ENCODE measurements around the gene TP53. TPM values are rescaled to one million over a fixed set of nuclear protein-coding genes. Genes with fewer than 3 reads are reported as not detected.

The TP53 gene
- total RNA-seq, 1 donor from 2014 or later: 38.2 TPM

DNA sequence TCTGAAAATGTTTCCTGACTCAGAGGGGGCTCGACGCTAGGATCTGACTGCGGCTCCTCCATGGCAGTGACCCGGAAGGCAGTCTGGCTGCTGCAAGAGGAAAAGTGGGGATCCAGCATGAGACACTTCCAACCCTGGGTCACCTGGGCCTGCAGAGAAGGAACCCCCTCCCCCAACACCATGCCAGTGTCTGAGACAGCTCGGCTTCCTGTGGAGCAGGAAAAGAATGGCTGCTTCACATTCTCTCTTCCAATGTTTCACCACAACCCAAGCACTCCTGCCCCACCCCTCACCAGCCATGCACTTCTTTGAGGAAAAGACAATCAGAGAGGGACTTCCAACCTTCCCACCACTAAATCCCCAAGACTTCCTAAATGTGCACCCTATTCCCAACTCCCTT lies 10.8 kb downstream of the TP53 start:
- H3K36me3 Mint-ChIP-seq (ENCODE audit: unreplicated experiment): peaks cover 10% of the 10 kb centered on the region
- H3K4me3 Mint-ChIP-seq (ENCODE audit: unreplicated experiment): no peak overlapping the region
- no peak overlapping the region for H3K27ac Mint-ChIP-seq (ENCODE audit: unreplicated experiment)
- TF ChIP-seq, protein P1, sequence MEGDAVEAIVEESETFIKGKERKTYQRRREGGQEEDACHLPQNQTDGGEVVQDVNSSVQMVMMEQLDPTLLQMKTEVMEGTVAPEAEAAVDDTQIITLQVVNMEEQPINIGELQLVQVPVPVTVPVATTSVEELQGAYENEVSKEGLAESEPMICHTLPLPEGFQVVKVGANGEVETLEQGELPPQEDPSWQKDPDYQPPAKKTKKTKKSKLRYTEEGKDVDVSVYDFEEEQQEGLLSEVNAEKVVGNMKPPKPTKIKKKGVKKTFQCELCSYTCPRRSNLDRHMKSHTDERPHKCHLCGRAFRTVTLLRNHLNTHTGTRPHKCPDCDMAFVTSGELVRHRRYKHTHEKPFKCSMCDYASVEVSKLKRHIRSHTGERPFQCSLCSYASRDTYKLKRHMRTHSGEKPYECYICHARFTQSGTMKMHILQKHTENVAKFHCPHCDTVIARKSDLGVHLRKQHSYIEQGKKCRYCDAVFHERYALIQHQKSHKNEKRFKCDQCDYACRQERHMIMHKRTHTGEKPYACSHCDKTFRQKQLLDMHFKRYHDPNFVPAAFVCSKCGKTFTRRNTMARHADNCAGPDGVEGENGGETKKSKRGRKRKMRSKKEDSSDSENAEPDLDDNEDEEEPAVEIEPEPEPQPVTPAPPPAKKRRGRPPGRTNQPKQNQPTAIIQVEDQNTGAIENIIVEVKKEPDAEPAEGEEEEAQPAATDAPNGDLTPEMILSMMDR (IDR thresholded peaks at IDR 0.05; ENCODE audit: partially characterized antibody, unreplicated experiment): no peak
- DNase-seq: no peak
- H3K4me1 Mint-ChIP-seq (ENCODE audit: low read depth, unreplicated experiment): no peaks in the 10 kb centered on the region
- peaks cover 2% of the 10 kb centered on the region for H3K27me3 Mint-ChIP-seq (ENCODE audit: unreplicated experiment)
- H3K9me3 Mint-ChIP-seq (ENCODE audit: unreplicated experiment): no peaks in the 10 kb centered on the region

DNA sequence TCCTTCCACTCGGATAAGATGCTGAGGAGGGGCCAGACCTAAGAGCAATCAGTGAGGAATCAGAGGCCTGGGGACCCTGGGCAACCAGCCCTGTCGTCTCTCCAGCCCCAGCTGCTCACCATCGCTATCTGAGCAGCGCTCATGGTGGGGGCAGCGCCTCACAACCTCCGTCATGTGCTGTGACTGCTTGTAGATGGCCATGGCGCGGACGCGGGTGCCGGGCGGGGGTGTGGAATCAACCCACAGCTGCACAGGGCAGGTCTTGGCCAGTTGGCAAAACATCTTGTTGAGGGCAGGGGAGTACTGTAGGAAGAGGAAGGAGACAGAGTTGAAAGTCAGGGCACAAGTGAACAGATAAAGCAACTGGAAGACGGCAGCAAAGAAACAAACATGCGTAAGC lies 12.4 kb downstream of the TP53 start:
- no peak overlapping the region for H3K4me3 Mint-ChIP-seq (ENCODE audit: unreplicated experiment)
- peaks cover 2% of the 10 kb centered on the region for H3K27me3 Mint-ChIP-seq (ENCODE audit: unreplicated experiment)
- DNase-seq: no peak
- no peak overlapping the region for H3K27ac Mint-ChIP-seq (ENCODE audit: unreplicated experiment)
- no peaks in the 10 kb centered on the region for H3K4me1 Mint-ChIP-seq (ENCODE audit: low read depth, unreplicated experiment)
- H3K36me3 Mint-ChIP-seq (ENCODE audit: unreplicated experiment): peaks cover 10% of the 10 kb centered on the region
- H3K9me3 Mint-ChIP-seq (ENCODE audit: unreplicated experiment): no peaks in the 10 kb centered on the region
- TF ChIP-seq, protein P1 (IDR thresholded peaks at IDR 0.05; ENCODE audit: partially characterized antibody, unreplicated experiment): no peak

- Mint-ChIP-seq H3K4me3 (ENCODE audit: unreplicated experiment) (no peak overlapping the region), H3K27me3 (ENCODE audit: unreplicated experiment) (peaks cover 2% of the 10 kb centered on the region), H3K9me3 (ENCODE audit: unreplicated experiment) (no peaks in the 10 kb centered on the region), H3K4me1 (ENCODE audit: low read depth, unreplicated experiment) (no peaks in the 10 kb centered on the region), H3K27ac (ENCODE audit: unreplicated experiment) (no peak overlapping the region), H3K36me3 (ENCODE audit: unreplicated experiment) (peaks cover 10% of the 10 kb centered on the region)
- TF ChIP-seq, protein P1 (IDR thresholded peaks at IDR 0.05; ENCODE audit: partially characterized antibody, unreplicated experiment): peak; percentile 76
- peak; percentile 45 for DNase-seq
Observed at GRCh38 chr17:7673239-7673638, 14.1 kb downstream of the TP53 start.

DNA sequence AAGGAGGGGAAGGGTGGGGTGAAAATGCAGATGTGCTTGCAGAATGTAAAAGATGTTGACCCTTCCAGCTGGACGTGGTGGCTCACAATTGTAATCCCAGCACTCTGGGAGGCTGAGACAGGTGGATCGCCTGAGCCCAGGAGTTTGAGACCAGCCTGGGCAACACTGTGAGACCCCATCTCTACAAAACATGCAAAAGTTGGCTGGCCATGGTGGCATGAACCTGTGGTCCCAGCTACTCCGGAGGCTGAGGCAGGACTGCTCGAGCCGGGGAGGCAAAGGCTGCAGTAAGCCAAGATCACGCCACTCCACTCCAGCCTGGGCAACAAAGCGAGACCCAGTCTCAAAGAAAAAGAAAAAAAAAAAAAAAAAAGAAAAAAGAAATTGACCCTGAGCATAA lies 18.8 kb downstream of the TP53 start:
- no peak for DNase-seq
- Mint-ChIP-seq H3K36me3 (ENCODE audit: unreplicated experiment) (peaks cover 3% of the 10 kb centered on the region), H3K4me3 (ENCODE audit: unreplicated experiment) (no peak overlapping the region), H3K4me1 (ENCODE audit: low read depth, unreplicated experiment) (no peaks in the 10 kb centered on the region), H3K27me3 (ENCODE audit: unreplicated experiment) (peaks cover 2% of the 10 kb centered on the region), H3K27ac (ENCODE audit: unreplicated experiment) (no peak overlapping the region), H3K9me3 (ENCODE audit: unreplicated experiment) (no peaks in the 10 kb centered on the region)
- TF ChIP-seq, protein P1 (IDR thresholded peaks at IDR 0.05; ENCODE audit: partially characterized antibody, unreplicated experiment): no peak

- Mint-ChIP-seq H3K36me3 (ENCODE audit: unreplicated experiment) (no peaks in the 10 kb centered on the region), H3K27me3 (ENCODE audit: unreplicated experiment) (peaks cover 2% of the 10 kb centered on the region)
Observed at GRCh38 chr17:7667656-7668406, 19.5 kb downstream of the TP53 start.

More at GRCh38 chr17:7667656-7668406, 19.5 kb downstream of the TP53 start:
- TF ChIP-seq, protein P1 (IDR thresholded peaks at IDR 0.05; ENCODE audit: partially characterized antibody, unreplicated experiment): no peak
- H3K4me3 Mint-ChIP-seq (ENCODE audit: unreplicated experiment): no peak overlapping the region
- no peak overlapping the region for H3K27ac Mint-ChIP-seq (ENCODE audit: unreplicated experiment)
- DNase-seq: no peak
- no peaks in the 10 kb centered on the region for H3K9me3 Mint-ChIP-seq (ENCODE audit: unreplicated experiment)
- H3K4me1 Mint-ChIP-seq (ENCODE audit: low read depth, unreplicated experiment): no peaks in the 10 kb centered on the region

Measured in glutamatergic neuron (in vitro differentiated cells).